Measurements from ENCODE around the gene DNASE1L2.

The DNASE1L2 gene

DNA sequence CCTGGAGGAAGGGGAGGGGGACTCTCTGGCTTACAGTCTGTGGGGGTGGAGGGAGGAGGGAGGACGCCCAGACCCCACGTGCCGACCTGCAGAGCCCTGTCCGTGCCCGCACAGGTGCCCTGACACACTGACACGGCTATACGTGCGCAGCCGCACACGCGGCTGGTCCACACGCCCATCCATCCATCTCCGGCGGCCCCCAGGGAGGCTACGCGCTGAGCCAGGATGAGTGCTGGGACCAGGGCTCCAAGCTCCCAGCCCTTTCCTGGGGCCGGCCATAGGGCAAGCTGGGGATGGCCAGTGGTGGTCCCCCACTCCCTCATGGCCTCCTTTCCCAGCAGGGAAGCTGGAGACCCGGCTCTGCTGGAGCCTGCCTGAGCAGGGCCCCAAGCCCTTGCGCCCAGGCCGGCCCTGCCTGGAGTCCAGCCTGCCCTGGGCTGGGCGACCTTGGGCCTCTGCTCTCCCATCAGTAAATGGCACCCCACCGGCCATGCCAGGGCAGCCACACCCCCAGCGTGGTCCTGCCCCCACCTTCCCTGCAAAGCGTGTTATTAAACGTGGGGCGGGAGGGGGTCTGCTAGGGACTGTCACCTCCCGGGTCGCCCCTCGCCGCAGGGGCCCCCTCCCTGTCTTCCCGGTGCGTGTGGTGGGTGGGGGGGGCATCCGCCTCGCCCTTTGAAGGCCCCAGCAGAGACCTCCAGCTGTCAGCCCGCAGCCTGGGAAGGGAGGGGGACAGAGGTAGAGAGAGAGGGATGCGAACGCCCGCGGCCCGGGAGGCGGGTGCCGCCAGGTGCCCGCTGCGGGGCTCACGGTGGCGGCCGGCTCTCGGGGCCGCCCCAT, 40.7 kb upstream of the DNASE1L2 start:
- no peak overlapping the region for H3K4me3 ChIP-seq (ENCODE audit: low read depth, low read length)
- TF ChIP-seq MYC (IDR thresholded peaks at IDR 0.05; ENCODE audit: low read depth, low read length) (no peak), POLR2A (IDR thresholded peaks at IDR 0.05; ENCODE audit: extremely low read depth, insufficient read length) (no peak), CTCF (IDR thresholded peaks at IDR 0.05; ENCODE audit: low read depth, low read length) (no peak)
- TF ChIP-seq, protein P1, sequence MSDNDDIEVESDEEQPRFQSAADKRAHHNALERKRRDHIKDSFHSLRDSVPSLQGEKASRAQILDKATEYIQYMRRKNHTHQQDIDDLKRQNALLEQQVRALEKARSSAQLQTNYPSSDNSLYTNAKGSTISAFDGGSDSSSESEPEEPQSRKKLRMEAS (IDR thresholded peaks at IDR 0.05; ENCODE audit: low read depth, low read length) = no peak
- DNase-seq (ENCODE audit: low read depth) = no peak

DNA sequence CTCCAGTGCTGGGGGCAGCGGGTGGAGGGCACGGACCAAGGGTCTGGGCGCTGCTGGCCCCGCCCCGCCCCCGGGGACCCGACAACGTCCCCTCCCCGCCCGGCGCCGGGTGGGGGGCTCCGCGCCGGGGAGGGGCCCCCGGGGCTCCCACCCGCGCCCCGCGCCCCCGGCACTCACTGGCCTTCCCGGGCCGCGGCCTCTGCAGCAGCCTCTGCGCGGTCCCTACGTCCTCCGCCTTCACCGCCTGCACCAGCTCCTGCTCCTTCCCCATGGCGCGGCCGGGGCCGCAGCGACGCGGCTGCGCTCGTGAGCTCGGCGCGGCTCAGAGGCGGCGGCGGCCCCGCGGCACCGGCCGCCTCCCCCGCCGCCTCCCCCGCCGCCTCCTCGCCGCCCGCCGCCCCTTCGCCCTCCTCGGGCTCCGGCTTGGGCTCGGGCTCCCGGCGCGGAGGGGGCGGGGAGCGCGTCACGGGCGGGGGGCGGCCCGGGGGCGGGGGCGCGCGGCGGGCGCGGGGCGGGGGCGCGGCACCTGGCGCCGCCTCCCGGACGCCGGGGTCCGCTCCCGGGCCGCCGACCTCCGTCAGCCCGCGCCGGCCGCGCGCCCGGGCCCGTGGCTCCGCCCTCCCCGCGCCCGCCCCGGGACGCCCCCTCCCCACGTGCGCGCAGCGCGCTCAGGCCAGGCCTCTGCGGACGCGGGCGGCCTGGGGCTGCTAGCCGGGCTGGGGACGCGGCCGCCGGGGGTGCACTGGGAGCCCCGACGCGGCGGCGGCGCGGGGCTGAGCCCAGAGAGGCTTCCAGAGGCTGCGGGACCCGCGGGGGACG, 39.9 kb upstream of the DNASE1L2 start, which contains the start of gene CASKIN1:
CASKIN1 (minus strand) TSS at position 444 of the 819 bp plus-strand sequence; CDS start at position 271, 173 bp downstream.
- TF ChIP-seq CTCF (IDR thresholded peaks at IDR 0.05; ENCODE audit: low read depth, low read length) (no peak), MYC (IDR thresholded peaks at IDR 0.05; ENCODE audit: low read depth, low read length) (no peak), POLR2A (IDR thresholded peaks at IDR 0.05; ENCODE audit: extremely low read depth, insufficient read length) (no peak)
- TF ChIP-seq, protein P1 (IDR thresholded peaks at IDR 0.05; ENCODE audit: low read depth, low read length) = no peak
- peak; percentile 55 for DNase-seq (ENCODE audit: low read depth)
- no peak within 1 kb of the TSS for H3K4me3 ChIP-seq (ENCODE audit: low read depth, low read length)

- no peak for DNase-seq (ENCODE audit: low read depth)
- TF ChIP-seq MYC (IDR thresholded peaks at IDR 0.05; ENCODE audit: low read depth, low read length) (no peak), POLR2A (IDR thresholded peaks at IDR 0.05; ENCODE audit: extremely low read depth, insufficient read length) (no peak), CTCF (IDR thresholded peaks at IDR 0.05; ENCODE audit: low read depth, low read length) (no peak)
- H3K4me3 ChIP-seq (ENCODE audit: low read depth, low read length) = no peak overlapping the region
These were observed 39.2 kb upstream of the DNASE1L2 start for GRCh38 chr16:2196981-2197511.

DNA sequence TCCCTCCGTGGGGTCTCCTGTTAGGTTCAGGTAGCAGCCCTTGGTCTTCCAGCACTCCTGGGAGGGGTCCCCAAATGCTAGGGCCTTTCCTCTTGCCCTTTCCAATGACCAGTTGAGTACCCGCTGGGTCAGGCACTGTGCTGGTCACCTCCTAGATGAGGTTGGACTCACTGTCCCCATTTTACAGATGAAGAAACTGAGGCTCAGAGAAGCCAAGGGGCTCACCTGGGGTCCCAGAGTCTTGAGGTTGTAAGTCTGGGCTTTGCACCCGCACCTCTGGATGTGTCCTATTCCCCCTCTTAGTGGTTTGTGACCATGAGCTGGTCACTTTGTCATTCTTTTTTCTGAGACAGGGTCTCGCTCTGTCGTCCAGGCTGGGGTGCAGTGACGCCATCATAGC, 38.5 kb upstream of the DNASE1L2 start:
- TF ChIP-seq, protein P1 (IDR thresholded peaks at IDR 0.05; ENCODE audit: low read depth, low read length) = no peak
- TF ChIP-seq MYC (IDR thresholded peaks at IDR 0.05; ENCODE audit: low read depth, low read length) = no peak
- no peak for TF ChIP-seq POLR2A (IDR thresholded peaks at IDR 0.05; ENCODE audit: extremely low read depth, insufficient read length)
- TF ChIP-seq CTCF (IDR thresholded peaks at IDR 0.05; ENCODE audit: low read depth, low read length) = no peak
- H3K4me3 ChIP-seq (ENCODE audit: low read depth, low read length) = no peak overlapping the region
- no peak for DNase-seq (ENCODE audit: low read depth)

DNA sequence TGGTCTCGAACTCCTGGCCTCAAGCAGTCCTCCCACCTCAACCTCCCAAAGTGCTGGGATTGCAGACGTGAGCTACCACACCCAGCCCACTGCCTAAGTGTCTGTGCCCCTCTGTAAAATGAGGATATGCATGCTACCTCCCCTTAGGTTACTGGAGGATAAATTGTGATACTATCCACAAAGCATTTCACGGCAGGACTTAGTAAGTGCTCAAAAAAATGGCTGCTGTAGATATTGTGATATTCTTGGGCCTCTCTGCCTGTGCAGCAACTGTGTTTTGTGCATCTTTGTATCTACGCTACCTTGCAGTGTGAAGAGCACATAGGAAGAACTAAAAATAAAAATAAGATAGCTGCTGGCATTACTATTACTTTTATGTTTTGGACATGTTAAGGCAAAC, 38.0 kb upstream of the DNASE1L2 start:
- DNase-seq (ENCODE audit: low read depth) = no peak
- TF ChIP-seq POLR2A (IDR thresholded peaks at IDR 0.05; ENCODE audit: extremely low read depth, insufficient read length) (no peak), CTCF (IDR thresholded peaks at IDR 0.05; ENCODE audit: low read depth, low read length) (no peak), MYC (IDR thresholded peaks at IDR 0.05; ENCODE audit: low read depth, low read length) (no peak)
- TF ChIP-seq, protein P1 (IDR thresholded peaks at IDR 0.05; ENCODE audit: low read depth, low read length) = no peak
- H3K4me3 ChIP-seq (ENCODE audit: low read depth, low read length) = no peak overlapping the region

Measured in NB4 (cell line).